Measurements from ENCODE around the gene KRTAP21-2. TPM values are rescaled to one million over a fixed set of nuclear protein-coding genes. Genes with fewer than 3 reads are reported as not detected.

Gene KRTAP21-2
- total RNA-seq, 4 donors from 2014 or later: not detected

DNA sequence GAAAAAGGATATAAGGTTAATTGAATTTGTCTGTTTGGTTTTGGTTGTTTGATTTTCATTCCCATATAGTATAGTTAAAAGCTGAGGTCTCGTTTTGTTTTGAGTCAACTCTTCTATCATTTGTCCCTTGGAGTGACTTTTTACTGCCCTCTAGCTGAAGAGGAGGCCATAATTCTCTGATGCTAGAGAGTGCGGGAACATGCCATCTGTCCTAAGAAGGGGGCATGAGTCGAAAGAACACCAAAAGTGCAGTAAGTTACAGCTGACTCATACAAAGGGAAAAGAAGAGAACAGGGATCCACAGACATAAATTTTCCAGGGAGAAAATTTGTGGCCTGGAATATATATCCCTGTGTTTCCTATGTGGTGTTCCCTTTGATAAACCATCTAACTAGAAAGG, 32.6 kb downstream of the KRTAP21-2 start:
- H3K27me3 ChIP-seq: no peaks in the 10 kb centered on the region
- H3K9me3 ChIP-seq: no peaks in the 10 kb centered on the region
- H3K36me3 ChIP-seq: no peaks in the 10 kb centered on the region
- in situ Hi-C loops (cut with MboI; ENCODE audit: low sequenced_read_pairs in 4 of 4) (no loop called here), intact Hi-C loops (cut with DNase I; ENCODE audit: low total_unique reads) (no loop called here)
- H3K4me3 ChIP-seq: no peak overlapping the region
- no peak overlapping the region for H3K27ac ChIP-seq
- no peaks in the 10 kb centered on the region for H3K4me1 ChIP-seq
- ATAC-seq: no peak
- TF ChIP-seq, protein P1, sequence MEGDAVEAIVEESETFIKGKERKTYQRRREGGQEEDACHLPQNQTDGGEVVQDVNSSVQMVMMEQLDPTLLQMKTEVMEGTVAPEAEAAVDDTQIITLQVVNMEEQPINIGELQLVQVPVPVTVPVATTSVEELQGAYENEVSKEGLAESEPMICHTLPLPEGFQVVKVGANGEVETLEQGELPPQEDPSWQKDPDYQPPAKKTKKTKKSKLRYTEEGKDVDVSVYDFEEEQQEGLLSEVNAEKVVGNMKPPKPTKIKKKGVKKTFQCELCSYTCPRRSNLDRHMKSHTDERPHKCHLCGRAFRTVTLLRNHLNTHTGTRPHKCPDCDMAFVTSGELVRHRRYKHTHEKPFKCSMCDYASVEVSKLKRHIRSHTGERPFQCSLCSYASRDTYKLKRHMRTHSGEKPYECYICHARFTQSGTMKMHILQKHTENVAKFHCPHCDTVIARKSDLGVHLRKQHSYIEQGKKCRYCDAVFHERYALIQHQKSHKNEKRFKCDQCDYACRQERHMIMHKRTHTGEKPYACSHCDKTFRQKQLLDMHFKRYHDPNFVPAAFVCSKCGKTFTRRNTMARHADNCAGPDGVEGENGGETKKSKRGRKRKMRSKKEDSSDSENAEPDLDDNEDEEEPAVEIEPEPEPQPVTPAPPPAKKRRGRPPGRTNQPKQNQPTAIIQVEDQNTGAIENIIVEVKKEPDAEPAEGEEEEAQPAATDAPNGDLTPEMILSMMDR (IDR thresholded peaks at IDR 0.05 in 4 of 5, conservative IDR thresholded peaks at IDR 0.05 in 1 of 5): no peak
- TF ChIP-seq POLR2A (IDR thresholded peaks at IDR 0.05): no peak
- DNase-seq: no peak

DNA sequence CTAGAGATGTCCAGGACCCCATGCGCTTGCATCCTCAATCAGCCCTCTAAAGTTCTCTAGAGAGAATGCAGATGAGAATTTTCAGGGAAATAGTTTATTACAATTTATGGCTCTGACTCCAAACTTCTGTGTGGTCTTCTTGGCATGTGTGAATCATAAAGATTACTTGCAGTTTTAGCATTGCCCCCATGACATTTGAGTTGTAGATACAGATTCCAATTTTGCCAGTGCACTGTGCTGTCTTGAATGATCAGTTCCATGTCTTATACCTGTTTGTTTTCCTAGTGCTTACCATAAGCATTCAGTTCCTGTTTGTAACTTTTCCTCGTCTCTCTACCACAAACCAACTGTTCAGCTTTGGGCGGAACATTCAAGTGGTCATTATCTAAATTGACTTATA, 33.3 kb downstream of the KRTAP21-2 start:
- Histone ChIP-seq H3K27ac (no peak overlapping the region), H3K9me3 (no peaks in the 10 kb centered on the region), H3K4me3 (no peak overlapping the region), H3K4me1 (no peaks in the 10 kb centered on the region), H3K27me3 (no peaks in the 10 kb centered on the region), H3K36me3 (no peaks in the 10 kb centered on the region)
- TF ChIP-seq POLR2A (IDR thresholded peaks at IDR 0.05): no peak
- TF ChIP-seq, protein P1 (IDR thresholded peaks at IDR 0.05 in 4 of 5, conservative IDR thresholded peaks at IDR 0.05 in 1 of 5): no peak
- no peak for DNase-seq
- intact Hi-C loops (cut with DNase I; ENCODE audit: low total_unique reads) (no loop called here), in situ Hi-C loops (cut with MboI; ENCODE audit: low sequenced_read_pairs in 4 of 4) (no loop called here)
- no peak for ATAC-seq

GRCh38 chr21:30710499-30710898, 36.6 kb downstream of the KRTAP21-2 start:
- no peak overlapping the region for H3K4me3 ChIP-seq
- H3K27me3 ChIP-seq: no peaks in the 10 kb centered on the region
- in situ Hi-C loops (cut with MboI; ENCODE audit: low sequenced_read_pairs in 4 of 4): no loop called here
- no peaks in the 10 kb centered on the region for H3K9me3 ChIP-seq
- no peaks in the 10 kb centered on the region for H3K36me3 ChIP-seq
- no peaks in the 10 kb centered on the region for H3K4me1 ChIP-seq
- no peak for TF ChIP-seq POLR2A (IDR thresholded peaks at IDR 0.05)
- TF ChIP-seq, protein P1 (IDR thresholded peaks at IDR 0.05 in 4 of 5, conservative IDR thresholded peaks at IDR 0.05 in 1 of 5): no peak
- intact Hi-C loops (cut with DNase I; ENCODE audit: low total_unique reads): no loop called here
- H3K27ac ChIP-seq: no peak overlapping the region
- no peak for ATAC-seq
- no peak for DNase-seq

DNA sequence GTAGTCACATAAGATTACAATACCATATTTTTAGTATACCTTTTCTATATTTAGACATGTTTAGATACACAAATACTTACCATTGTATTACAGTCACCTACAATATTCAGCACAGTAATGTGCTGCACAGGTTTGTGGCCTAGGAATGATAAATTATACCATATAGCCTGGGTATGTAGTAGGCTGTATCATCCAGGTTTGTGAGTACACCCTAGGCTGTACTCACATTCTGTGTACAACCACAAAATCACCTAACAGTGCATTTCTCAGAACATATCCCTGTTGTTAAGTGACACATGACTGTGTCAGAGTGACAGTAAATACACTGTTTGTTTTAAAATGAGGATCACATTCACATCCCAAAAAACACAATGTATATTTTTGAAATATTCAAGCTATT, 39.6 kb downstream of the KRTAP21-2 start:
- ATAC-seq (no peak), DNase-seq (no peak)
- Histone ChIP-seq H3K27me3 (no peaks in the 10 kb centered on the region), H3K9me3 (no peaks in the 10 kb centered on the region), H3K4me3 (no peak overlapping the region), H3K36me3 (no peaks in the 10 kb centered on the region), H3K4me1 (no peaks in the 10 kb centered on the region), H3K27ac (no peak overlapping the region)
- intact Hi-C loops (cut with DNase I; ENCODE audit: low total_unique reads): no loop called here
- TF ChIP-seq POLR2A (IDR thresholded peaks at IDR 0.05): no peak
- TF ChIP-seq, protein P1 (IDR thresholded peaks at IDR 0.05 in 4 of 5, conservative IDR thresholded peaks at IDR 0.05 in 1 of 5): no peak
- in situ Hi-C loops (cut with MboI; ENCODE audit: low sequenced_read_pairs in 4 of 4): no loop called here

Other genes starting within 250 kb of the KRTAP21-2 start
- not detected for gene KRTAP19-5, start 245.1 kb downstream of the KRTAP21-2 start, total RNA-seq
- not detected for gene KRTAP19-6, start 205.4 kb downstream of the KRTAP21-2 start, total RNA-seq
- gene KRTAP19-7, start 185.9 kb downstream of the KRTAP21-2 start, total RNA-seq: not detected
- not detected for gene KRTAP22-2, start 156.9 kb downstream of the KRTAP21-2 start, total RNA-seq
- not detected for gene KRTAP6-3, start 154.8 kb downstream of the KRTAP21-2 start, total RNA-seq
- not detected for gene KRTAP6-2, start 148.4 kb downstream of the KRTAP21-2 start, total RNA-seq
- gene KRTAP22-1, start 146.2 kb downstream of the KRTAP21-2 start, total RNA-seq: not detected
- not detected for gene KRTAP6-1, start 133.3 kb downstream of the KRTAP21-2 start, total RNA-seq
- not detected for gene KRTAP20-1, start 130.8 kb downstream of the KRTAP21-2 start, total RNA-seq
- gene KRTAP20-4, start 126.6 kb downstream of the KRTAP21-2 start, total RNA-seq: not detected
- not detected for gene KRTAP20-2, start 112.1 kb downstream of the KRTAP21-2 start, total RNA-seq
- gene KRTAP20-3, start 104.4 kb downstream of the KRTAP21-2 start, total RNA-seq: not detected
- gene KRTAP21-3, start 28.5 kb downstream of the KRTAP21-2 start, total RNA-seq: not detected
- gene KRTAP21-1, start 8.2 kb upstream of the KRTAP21-2 start, total RNA-seq: not detected
- gene KRTAP8-1, start 66.0 kb upstream of the KRTAP21-2 start, total RNA-seq: not detected
- gene KRTAP7-1, start 82.5 kb upstream of the KRTAP21-2 start, total RNA-seq: not detected
- gene KRTAP11-1, start 134.3 kb upstream of the KRTAP21-2 start, total RNA-seq: not detected